Skeletal muscle cell (primary cell): Measurements from ENCODE around the gene PRPF8.
A peak's percentile ranks its signal among the peaks of the same experiment; 100 is the strongest.

Experiments used
- DNase-seq: peaks from one replicate; pipeline ENCODE4 v3.0.0-alpha.2; 2010; ENCODE audit warnings: low read depth
- H3K4me3 ChIP-seq: 2 replicates; pipeline ENCODE4 v1.5.1; 2011; ENCODE audit warnings: low read depth, mild to moderate bottlenecking, control low read depth, low read length, moderate library complexity

Gene PRPF8

GRCh38 chr17:1648173-1648962 lies 36.3 kb downstream of the PRPF8 start:
- H3K4me3 ChIP-seq: peak overlapping the region; percentile 53
- DNase-seq: no peak

GRCh38 chr17:1647802-1648171 lies 36.9 kb downstream of the PRPF8 start:
- DNase-seq: no peak
- H3K4me3 ChIP-seq: no peak overlapping the region

- no peak overlapping the region for H3K4me3 ChIP-seq
- DNase-seq: no peak
Observed at GRCh38 chr17:1646199-1646875, 38.3 kb downstream of the PRPF8 start.

DNA sequence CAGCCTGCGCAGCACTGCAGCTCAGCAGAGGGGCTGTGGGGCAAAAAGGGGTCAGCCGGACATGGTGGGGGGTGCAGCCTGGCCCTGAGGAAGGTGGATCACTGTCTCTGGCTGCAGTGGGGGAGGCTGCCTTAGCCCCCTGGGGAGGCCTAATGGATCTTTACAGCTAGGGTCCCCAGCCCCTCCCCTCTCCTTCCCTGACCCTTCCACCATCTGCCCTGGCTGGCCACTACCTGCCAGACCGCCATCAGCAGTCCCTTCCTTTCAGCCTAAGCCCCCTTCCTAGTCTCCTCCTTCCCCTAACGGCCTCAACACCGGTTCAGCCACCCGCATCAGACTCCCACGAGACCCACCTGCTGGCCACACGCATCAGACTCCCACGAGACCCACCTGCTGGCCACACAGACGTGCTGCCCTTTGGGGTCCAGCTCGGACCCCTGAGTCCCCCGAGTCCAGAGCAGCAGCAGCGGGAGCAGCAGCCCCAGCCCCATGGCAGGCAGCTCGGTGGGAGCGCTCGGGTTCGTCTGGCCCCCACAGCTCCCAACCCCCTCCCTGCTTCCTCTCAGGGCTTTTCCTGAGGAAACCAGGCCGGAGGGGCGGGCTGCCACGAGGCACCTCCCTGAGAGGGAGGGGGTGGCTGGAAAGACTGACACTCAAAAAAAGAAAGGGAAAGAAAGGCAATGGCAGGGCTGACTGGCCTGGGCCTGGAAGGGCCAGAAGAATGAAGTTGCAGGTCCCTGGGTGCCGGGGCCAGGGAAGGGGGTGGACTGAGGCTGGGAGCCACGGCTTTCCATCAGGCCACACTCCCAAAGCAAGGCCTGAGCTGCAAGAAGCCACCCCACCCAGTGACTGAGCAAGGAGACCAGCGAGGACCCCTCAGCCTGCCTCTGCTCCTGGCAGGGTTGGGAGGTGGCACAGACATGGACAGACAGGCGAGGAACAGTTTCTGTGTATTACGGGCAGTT lies 39.2 kb downstream of the PRPF8 start, which contains the start of gene SCARF1:
Gene SCARF1 (minus strand): TSS at position 526 of the 965 bp plus-strand sequence. CDS start 35 bp downstream, at position 491.
- no peak within 1 kb of the TSS for H3K4me3 ChIP-seq
- DNase-seq: no peak

DNA sequence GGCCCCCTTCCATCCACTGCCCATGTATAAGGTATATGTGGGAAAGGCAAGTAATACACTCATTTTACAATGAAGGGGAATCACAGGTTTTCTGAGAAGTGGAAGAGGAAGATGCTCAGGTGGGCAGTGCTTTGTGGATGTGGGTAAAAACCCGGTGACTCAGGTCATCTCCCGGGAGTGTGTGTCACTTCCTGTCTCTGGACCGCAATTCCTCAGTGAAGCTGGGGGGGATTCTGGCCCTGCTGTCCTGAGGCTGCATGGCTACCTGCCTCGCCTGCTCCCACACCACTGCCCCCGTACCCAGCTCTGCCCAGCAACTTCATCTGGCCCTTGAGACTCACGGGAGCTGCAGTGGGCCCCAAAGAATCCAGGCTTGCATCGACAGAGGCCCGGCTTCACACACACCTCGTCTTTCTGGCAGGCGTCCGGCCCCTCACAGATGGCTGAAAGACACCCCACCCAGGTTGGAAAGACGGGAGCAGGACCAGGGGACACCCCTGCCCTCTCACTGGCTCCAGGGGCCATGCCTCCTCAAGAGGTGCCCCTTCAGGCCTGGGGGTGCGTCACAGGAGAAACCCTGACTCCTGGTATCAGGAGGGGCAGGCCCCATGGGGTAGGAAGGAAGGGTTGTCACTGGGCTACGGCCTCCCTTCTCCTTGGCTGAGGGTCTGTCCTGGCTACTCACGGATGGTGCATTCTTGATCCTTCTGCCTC lies 40.0 kb downstream of the PRPF8 start:
- H3K4me3 ChIP-seq: no peak overlapping the region
- no peak for DNase-seq

GRCh38 chr17:1643999-1644492 lies 40.6 kb downstream of the PRPF8 start:
- H3K4me3 ChIP-seq: peak overlapping the region; percentile 35
- no peak for DNase-seq

- DNase-seq: no peak
- peak overlapping the region; percentile 35 for H3K4me3 ChIP-seq
Observed at GRCh38 chr17:1643293-1643998, 41.2 kb downstream of the PRPF8 start.

- no peak overlapping the region for H3K4me3 ChIP-seq
- DNase-seq: no peak
Observed at GRCh38 chr17:1641065-1641403, 43.6 kb downstream of the PRPF8 start.

GRCh38 chr17:1640329-1641064 lies 44.2 kb downstream of the PRPF8 start:
- H3K4me3 ChIP-seq: no peak overlapping the region
- no peak for DNase-seq

DNA sequence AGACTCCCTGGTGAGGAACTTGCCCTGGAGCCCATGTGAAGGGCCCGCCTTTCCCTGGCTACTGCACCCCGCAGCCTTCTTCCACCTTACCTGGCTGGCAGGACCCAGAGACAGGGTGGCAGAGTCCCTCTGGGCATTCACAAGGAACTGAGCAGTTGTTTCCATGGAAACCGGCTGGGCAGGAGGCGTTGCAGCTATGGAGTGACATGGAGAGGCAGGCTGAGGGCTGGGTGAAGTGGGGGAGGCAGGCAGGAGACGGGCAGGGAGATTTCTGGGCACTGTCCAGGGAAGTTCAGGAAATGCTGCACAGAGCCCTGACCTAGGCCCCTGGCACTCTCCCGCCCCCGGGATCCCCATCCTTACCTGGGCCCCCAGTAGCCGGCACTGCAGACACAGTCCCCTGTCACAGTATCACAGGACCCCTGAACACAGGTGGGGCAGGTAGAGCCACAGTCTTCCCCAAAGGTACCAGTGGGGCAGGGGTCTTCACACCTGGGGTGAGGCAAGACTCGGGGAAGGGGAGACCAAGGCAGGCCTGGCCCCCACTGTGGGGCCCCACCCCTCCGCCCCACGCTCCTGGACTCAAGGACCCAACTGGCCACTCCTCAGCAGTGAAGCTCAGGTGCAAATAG lies 45.0 kb downstream of the PRPF8 start:
- no peak for DNase-seq
- no peak overlapping the region for H3K4me3 ChIP-seq

DNA sequence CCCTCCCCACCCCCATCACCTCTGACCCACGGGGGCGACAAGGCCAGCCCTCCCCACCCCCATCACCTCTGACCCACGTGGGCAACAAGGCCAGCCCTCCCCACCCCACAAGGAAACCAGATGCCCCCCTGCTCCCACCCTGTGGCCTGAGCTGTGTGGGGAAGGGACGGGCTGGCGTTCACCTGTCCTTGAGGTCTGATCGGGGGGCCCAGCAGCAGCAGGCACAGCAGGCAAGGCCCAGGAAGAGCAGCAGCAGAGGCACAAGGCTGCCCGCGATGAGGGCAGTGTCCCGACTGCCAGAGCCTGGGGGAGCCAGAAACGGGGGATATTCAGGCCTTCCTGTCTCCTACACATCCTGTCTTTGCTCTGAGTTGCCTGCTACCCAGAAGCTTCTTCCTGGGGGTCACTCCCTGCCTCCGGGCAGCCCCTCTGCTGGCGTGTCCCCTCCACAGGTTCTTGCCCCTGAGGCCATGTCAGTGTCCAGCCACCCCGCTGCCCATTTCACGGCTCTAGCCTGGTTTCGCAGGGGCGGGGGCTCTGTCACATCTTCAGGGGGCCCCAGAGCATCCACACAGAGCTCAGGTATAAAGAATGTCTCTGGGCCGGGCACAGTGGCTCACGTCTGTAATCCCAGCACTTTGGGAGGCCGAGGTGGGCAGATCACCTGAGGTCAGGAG lies 45.9 kb downstream of the PRPF8 start:
- H3K4me3 ChIP-seq: no peak overlapping the region
- no peak for DNase-seq

DNA sequence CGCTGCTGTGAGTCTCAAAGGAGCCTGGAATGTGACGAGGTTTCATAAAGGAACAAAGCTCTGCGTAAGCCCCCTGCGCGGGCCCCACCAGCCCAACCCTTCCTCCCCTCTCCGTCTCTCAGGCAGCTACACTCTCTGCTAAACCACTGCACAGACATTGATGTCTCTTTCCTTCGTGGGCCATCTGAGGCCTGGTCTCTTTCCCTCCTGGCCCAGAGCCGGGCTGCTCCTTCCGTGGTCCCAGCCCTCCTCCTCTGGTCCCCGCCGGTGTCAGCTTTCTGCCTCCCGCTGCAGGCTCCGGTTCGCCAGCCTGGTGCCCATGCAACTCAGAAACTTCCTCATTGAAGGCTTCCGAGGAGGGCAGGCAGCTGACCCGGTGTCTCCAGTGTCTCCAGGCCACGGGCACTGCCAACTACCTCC lies 46.5 kb downstream of the PRPF8 start:
- H3K4me3 ChIP-seq: no peak overlapping the region
- DNase-seq: no peak

DNA sequence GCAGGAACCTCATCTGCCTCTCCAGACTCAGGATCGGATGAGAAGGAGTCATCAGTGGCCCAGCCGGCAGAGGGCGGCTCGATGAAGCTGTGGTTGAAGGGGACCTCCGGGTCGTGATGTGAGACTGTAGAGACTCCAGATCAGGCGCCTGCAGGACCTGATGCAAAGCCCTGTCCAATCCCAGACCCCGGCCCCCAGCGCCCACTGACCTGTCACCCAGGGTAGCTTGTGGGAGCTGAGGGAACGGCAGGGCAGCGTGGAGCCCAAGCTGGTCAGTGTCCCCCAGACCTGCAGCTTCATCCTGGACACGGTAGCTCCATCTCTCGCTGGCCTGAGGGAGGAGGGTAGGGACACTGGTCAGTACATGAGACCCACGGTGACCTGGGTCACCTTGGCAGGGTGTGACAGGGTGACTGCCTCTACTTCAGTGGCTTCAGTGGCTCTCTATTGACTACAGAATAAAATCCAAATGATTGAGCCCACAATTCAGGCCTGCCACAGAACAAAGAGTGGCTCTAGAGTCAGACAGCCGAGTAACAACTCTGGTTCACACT lies 47.9 kb downstream of the PRPF8 start:
- no peak overlapping the region for H3K4me3 ChIP-seq
- no peak for DNase-seq

DNA sequence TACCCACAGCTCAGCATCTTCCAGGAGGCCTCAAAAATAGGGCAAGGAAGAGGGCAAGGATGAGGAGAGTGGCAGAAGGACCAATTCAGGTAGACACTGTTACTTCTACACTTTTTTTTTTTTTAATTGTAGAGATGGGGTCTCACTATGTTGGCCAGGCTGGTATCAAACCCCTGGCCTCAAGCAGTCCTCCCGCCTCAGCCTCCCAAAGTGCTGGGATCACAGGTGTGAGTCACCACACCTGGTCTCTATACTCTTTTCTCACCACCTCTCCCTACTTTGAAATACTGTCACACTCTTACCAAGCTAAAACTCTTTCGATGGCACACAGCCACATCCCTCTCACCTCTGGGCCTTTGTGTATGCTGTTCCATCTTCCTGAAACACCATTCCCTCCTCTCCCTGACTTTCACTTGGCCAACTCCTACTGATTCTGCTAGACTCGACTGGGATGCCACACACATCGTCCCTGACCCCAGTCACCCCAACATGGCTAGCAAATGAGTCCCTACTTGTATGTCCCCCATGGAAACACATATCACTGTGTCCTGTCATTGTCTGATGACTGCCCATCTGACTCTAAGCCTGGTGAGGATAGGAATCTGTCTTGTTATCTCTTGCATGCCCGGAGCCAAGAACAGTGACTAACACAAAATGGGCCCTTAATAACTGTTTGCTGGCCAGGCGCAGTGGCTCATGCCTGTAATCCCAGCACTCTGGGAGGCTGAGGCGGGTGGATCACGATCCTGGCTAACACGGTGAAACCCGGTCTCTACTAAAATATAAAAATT lies 48.8 kb downstream of the PRPF8 start:
- H3K4me3 ChIP-seq: no peak overlapping the region
- no peak for DNase-seq

GRCh38 chr17:1634841-1635650 lies 49.6 kb downstream of the PRPF8 start:
- DNase-seq: no peak
- no peak overlapping the region for H3K4me3 ChIP-seq
